Activated gamma-delta T cell (primary cell): ENCODE data around the gene PPIP5K1.
"Not testable (repeated sequence)": the region's sequence is repeated elsewhere in the genome, so short reads cannot be mapped to it uniquely, and the experiment has no call there.

Experiments
- DNase-seq: peaks from one replicate; lab custom pipeline; 2025; lab: John Stamatoyannopoulos, UW
- total RNA-seq, 2 donors: gene quantifications; one replicate each; lab custom pipeline; 2026; lab: John Stamatoyannopoulos, UW

The PPIP5K1 gene
- 12.9 to 14.9 reads per million in 2 donors for total RNA-seq

GRCh38 chr15:43589778-43590466, at the start of gene PPIP5K1:
PPIP5K1 (minus strand) TSS chr15:43590208; CDS start chr15:43584504, 5,704 bp downstream.
- not testable (repeated sequence) for DNase-seq

- DNase-seq: not testable (repeated sequence)
Observed at GRCh38 chr15:43638464-43639204, 48.6 kb upstream of the PPIP5K1 start.

GRCh38 chr15:43626937-43627336, 36.9 kb upstream of the PPIP5K1 start:
- DNase-seq: not testable (repeated sequence)

GRCh38 chr15:43625106-43625505, 35.1 kb upstream of the PPIP5K1 start:
- DNase-seq: no peak

DNA sequence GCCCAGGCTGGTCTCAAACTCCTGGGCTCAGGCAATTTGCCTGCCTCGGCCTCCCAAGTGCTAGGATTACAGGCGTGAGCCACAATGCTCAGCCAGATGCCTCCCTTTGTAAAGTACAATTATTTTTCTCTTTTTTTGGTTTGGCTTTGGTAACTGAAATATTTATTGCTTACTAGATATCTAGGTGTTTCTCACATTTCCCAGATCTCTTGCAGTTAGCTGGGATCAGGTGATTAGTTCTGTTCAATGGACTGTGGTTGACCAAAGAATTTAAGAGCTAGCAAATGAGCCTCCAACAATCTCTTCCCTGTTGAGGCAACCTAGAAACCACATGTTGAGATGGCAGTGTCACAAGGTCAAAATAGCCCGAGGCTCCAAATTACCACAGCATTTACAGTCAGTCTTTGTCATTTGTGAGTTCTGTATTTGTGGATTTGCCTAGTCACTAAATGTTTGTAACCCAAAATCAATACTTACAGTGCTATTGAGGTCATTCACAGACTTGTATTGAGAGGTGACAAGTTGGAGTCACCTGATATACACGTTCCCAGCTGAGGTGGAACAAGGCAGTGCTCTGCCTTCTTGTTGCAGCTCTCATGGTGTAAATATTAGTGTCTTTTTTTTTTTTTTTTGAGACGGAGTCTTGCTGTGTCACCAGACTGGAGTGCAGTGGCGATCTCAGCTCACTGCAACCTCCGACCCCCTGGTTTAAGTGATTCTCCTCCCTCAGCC, 32.2 kb upstream of the PPIP5K1 start:
- DNase-seq: not testable (repeated sequence)

- DNase-seq: not testable (repeated sequence)
Observed at GRCh38 chr15:43618700-43619099, 28.7 kb upstream of the PPIP5K1 start, which contains the start of gene STRC. STRC (minus strand) TSS chr15:43618800; CDS start chr15:43618722, 78 bp downstream.

- not testable (repeated sequence) for DNase-seq
Observed at GRCh38 chr15:43617750-43618149, 27.7 kb upstream of the PPIP5K1 start.

DNA sequence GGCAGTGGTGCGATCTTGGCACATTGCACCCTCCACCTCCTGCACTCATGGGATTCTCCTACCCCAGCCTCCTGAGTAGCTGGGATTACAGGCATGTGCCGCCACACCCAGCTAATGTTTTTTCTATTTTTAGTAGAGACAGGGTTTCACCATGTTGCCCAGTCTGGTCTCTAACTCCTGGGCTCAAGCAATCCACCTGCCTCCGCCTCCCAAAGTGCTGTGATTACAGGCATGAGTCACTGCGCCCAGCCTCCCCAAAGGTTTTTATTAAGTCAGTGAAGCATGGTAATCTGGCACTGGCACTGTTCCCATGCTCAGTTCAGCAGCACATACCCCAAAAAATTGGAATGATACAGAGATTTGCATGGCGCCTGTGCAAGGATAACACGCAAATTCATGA, 12.2 kb upstream of the PPIP5K1 start:
- DNase-seq: not testable (repeated sequence)

GRCh38 chr15:43600200-43600599, 10.2 kb upstream of the PPIP5K1 start:
- DNase-seq: not testable (repeated sequence)

DNA sequence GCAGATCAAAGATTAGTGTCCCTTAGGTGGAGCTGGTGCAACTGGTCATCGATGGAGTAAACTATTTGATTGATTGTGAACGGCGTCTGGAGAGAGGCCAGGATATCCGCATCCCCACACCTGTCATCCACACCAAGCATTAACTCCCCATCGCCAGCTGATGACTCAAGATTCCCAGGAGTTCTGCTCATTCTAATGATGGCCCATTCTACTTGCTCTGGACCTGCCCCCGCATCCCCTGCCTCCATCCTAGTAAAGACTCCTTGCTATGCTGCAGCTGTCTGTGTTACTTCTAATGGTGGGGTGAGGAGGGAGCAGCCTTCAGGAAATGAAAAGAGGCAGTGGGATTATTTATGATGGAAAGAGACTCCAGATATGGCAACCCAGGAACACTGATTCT, 9.1 kb upstream of the PPIP5K1 start:
- DNase-seq: not testable (repeated sequence)

DNA sequence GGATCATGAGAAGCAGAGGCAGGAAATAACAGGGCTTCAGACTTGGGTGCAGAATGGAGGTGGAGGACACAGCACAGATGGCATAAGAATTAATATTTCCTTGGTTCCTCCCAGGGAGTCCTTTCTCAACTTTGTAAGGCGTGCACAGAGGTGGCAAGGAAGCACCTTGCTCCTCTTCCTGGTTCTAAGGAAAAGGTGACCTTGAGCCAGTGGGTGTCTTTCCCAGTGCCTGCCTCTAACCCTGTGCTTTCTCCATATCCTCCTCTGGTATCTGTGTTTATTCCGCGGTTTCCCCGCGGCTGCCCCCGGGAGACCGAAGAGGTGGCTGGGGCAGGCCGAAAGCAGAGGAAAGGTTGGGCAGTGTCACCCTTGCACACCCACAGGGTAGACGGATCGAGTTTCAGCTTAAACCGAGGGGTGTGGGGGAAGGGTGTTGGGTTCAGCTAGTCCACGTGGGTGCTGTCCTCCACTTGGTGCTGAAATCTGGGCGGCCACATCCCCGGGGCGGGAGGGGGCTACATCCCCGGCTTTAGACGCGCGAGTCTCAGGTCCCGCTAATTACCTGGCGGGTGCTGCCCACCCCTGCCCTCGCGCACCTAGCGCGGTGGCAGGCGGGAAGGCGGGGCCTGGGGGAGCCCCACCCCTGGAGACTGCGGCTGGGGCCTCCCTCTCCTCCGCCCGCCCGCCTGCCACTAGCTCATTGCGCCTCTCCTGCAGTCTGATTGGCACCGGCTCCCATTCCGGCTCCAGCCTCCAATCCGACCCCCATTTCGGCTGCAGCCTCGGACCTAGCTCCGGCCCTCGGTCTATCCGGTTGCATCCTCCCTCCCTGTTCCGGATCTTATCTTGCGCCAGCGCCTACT, 3.6 kb upstream of the PPIP5K1 start, which contains the start of gene CKMT1B:
CKMT1B (plus strand) TSS at position 700 of the 863 bp plus-strand sequence. CDS start 192 bp downstream, outside the sequence.
- not testable (repeated sequence) for DNase-seq

- DNase-seq: not testable (repeated sequence)
Observed at GRCh38 chr15:43592841-43593240, 2.8 kb upstream of the PPIP5K1 start.

DNA sequence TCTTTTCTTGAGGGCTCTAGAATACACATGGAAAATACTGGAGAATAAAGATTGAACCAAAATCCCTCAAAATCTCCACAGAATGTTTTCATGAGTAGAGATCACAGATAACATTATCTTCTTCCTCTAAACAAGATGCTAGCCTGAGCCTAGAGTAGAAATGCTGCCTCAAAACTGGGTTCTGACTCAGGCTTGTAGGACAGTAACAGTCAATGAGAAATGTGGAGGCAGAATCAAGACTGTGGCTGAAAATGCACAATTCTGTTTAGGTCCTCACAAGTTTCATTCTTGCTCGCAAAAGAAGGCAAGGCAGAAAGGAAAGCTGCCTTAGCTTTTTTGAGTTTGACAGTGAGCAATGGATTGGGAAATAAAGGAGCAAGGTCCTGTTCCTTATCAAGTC, 15.4 kb downstream of the PPIP5K1 start:
- not testable (repeated sequence) for DNase-seq

DNA sequence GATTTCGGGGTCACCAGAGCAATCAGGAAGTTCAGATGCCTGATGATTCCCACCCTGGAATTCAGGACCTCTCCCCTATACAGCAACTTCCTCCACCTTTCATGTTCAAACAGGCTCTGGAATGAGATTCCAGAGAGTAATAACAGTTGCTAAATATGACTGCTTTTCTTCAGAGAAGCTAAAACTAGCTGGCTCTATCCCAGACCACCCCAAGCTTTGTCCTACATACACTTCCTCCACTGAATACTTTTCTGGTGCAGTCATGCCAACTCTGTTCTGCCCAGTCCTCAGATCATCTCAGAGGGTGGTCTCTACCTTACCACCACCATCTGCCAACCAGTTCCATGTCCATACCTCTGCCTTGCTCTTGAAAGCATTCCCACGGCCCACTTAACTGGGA, 23.4 kb downstream of the PPIP5K1 start:
- not testable (repeated sequence) for DNase-seq

DNA sequence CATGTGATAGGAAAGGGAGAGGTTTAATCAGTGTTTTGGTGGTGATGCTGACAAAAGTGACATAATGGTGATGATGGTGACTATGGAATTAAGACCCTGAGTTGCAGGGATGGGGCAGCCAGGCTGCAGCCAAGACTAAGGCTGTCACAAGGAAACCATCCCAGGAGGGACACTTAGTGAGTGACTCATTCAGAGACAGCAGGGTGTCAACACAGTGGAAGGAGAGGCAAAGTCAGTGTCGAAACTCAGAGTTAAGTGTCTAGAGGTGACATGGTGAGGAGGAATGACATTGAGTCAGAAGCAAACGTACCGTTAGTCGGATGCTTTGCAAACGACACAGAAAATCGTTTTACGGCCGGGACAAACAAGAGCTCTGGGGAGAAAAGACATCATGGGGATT, 26.2 kb downstream of the PPIP5K1 start:
- not testable (repeated sequence) for DNase-seq

- not testable (repeated sequence) for DNase-seq
Observed at GRCh38 chr15:43562753-43563152, 27.3 kb downstream of the PPIP5K1 start.

GRCh38 chr15:43552986-43553385, 37.0 kb downstream of the PPIP5K1 start:
- no peak for DNase-seq

GRCh38 chr15:43552256-43552655, 37.8 kb downstream of the PPIP5K1 start:
- no peak for DNase-seq

GRCh38 chr15:43550527-43551363, 39.3 kb downstream of the PPIP5K1 start:
- DNase-seq: no peak

GRCh38 chr15:43547539-43547938, 42.5 kb downstream of the PPIP5K1 start:
- no peak for DNase-seq
